HG03135 (cell line): ENCODE results near the gene PIEZO1.

Experiments
- ATAC-seq: cut with Tn5 transposase; IDR thresholded peaks from one replicate; pipeline ENCODE4 v1.9.1; 2021; ENCODE audit warnings: mild to moderate bottlenecking, moderate library complexity; ENCODE audit not compliant: unreplicated experiment

Gene PIEZO1

DNA sequence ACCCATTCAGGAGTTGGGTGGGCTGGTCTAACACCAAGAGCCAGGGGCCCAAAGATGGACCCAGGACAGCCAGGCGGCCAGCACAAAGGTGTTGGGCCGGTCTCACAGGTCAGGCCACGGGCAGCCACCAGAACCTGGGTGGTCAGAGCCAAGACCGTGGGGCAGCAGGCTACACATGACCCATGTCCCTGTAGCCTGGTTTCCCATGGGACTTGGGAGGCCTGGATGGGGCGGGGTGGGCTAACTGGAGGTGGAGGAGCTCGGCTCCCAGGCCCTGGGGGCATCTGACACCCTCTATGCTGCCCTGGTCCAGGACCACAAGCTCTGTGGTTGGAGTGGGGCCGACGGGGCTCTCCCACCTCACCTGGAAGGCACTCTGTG lies 61.5 kb downstream of the PIEZO1 start:
- no peak for ATAC-seq

GRCh38 chr16:88722784-88723506 lies 62.1 kb downstream of the PIEZO1 start:
- ATAC-seq = no peak

GRCh38 chr16:88721815-88722755 lies 62.9 kb downstream of the PIEZO1 start:
- ATAC-seq = no peak

DNA sequence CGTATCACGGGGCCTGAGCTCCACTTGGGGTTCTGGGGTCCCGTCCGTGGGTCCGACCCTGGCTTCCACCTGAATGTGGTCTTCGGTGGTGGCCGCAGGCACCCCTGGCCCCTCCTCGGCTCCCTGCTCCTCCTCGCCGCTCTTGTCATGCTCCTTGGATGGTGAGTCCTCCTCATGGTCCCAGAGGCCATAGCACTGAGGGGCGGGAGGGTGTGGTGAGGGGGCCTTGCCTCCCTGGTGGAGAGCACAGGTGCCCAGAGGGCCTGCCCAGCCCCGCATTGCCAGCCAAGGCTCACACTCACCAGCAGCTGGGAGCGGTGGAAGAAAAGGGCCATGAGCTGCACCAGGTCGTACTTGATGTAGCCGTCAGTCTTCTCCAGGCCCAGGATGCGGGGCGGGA lies 63.8 kb downstream of the PIEZO1 start:
- ATAC-seq = no peak

DNA sequence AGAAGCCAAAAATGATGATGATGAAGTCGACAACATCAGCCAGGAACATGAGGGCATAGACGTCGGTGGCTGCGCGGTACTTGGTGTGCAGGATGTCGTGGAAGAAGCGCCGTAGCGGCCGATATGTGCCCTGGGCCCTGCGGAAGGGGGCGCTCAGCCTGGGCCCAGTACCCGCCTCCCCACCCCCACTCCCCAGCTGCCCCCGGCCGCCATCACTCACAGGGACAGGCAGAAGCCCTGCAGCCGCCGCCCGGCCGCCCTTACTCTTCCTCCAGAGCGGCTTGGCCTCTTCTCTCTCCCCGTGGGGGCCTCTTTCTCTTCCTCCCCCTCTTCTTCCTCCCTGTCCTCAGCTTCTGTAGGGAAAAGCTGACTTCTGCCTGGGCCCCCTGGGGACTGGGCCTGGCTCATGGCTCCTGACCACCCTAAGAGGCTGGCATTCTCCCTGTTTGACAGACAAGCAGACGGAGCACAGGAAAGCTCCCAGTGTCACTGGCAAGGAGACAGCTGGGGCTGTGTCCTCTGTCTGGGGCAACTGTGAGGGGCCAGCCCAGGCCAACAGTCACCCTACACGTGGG lies 64.5 kb downstream of the PIEZO1 start:
- no peak for ATAC-seq

DNA sequence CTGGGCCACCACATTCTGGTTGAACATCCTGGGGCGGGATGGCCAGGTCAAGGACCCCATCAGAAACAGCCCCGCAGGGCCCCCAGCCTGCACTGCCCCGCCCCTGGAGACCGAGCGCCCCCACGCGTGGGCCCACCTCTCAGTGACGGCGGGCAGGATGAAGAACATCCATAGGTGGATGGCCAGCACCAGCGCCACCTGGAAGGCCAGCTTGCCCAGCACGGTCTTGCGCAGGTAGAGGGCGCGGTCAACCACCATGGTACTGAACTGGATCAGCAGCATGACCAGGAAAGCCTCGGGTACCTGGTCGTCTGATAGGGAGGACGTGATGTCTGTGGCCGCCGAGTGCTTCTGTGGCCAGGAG lies 65.1 kb downstream of the PIEZO1 start:
- ATAC-seq = no peak

- no peak for ATAC-seq
Observed at GRCh38 chr16:88719267-88719932, 65.6 kb downstream of the PIEZO1 start.

GRCh38 chr16:88718178-88718577 lies 66.8 kb downstream of the PIEZO1 start:
- ATAC-seq = no peak

DNA sequence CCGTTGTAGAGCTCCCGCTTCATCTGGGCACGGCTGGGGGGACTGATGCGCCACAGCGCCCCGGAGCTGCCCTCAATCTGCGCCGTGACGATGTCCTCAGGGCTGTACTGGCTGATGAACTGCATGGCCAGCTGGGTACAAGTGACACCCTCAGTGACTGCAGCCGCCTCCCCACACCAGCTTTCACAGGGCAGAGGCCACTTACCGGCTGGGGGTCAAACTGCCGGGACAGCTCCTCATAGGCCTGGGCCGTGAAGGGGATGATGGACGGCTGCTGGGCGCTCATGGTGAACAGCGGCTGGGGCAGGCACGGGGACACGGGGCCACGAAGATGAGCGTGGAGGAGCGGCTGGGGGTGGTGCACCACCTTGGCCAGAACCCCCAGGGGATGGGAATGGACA lies 68.4 kb downstream of the PIEZO1 start:
- ATAC-seq = no peak

DNA sequence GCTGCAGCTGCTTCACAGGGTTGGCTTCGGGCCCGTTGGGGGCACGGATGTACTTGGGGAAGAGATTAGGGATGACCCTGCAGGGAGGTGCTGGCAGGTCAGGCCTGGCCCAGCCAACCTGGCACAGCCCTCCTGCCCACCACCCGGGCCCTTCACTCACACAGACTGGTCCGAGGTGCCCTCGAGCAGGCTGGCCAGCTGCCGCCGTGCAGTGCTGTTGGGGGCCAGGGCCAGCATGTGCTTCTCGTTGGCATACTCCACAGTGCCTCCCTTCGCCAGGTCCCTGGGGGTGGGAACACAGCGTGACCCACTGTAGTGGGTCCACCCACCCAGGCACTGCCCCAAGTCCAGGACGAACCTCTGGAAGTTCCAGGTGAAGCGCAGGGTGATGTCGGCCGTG lies 68.8 kb downstream of the PIEZO1 start:
- ATAC-seq = no peak

GRCh38 chr16:88715312-88716190 lies 69.5 kb downstream of the PIEZO1 start:
- ATAC-seq = no peak

DNA sequence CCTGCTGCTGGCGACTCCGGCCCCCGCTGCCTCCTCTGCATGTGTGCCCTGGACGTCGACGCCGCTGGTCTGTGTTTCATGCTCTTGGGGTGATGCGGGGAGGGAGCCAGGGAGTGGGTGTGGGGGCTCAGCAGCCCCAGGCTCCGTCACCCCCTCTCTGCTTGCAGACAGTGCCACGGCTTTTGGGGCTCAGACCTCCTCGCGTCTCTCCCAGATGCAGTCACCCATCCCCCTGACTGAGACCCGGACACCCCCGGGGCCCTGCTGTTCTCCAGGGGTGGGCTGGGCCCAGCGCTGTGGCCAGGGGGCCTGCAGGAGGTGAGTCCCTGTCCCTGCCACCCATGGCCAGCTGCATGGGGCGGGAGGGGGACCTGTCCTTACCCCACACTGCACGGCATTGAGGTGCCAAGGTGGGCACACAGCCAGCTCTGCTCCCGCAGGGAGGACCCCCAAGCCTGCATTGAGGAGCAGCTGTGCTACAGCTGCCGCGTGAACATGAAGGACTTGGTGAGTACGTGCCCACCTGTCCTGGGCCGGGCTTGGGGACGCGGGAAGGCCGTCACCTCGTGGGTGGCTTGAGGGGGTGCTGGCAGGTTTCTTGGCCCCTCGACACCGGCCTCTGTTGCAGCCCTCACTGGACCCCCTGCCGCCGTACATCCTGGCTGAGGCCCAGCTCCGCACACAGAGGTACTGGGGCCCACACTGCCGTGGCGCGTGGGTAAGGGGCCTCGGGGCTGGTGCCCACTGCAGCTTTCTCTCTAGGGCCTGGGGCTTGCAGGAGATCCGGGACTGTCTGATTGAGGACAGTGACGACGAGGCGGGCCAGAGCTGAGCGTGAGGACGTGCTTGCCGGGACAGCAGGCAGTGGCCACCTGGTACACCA lies 70.4 kb downstream of the PIEZO1 start:
- ATAC-seq = no peak

- ATAC-seq = no peak
Observed at GRCh38 chr16:88713568-88714419, 71.2 kb downstream of the PIEZO1 start.

DNA sequence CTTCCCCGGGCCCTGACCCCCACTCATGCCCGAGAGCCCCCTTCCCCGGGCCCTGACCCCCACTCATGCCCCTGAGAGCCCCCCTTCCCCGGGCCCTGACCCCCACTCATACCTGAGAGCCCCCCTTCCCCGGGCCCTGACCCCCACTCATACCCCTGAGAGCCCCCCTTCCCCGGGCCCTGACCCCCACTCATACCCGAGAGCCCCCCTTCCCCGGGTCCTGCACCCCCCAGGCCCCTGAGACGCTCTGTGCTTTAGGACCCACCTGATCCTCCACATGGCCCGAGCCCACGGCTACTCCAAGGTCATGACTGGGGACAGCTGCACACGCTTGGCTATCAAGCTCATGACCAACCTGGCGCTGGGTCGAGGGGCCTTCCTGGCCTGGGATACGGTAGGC lies 72.0 kb downstream of the PIEZO1 start:
- no peak for ATAC-seq

- no peak for ATAC-seq
Observed at GRCh38 chr16:88712362-88712979, 72.5 kb downstream of the PIEZO1 start.

DNA sequence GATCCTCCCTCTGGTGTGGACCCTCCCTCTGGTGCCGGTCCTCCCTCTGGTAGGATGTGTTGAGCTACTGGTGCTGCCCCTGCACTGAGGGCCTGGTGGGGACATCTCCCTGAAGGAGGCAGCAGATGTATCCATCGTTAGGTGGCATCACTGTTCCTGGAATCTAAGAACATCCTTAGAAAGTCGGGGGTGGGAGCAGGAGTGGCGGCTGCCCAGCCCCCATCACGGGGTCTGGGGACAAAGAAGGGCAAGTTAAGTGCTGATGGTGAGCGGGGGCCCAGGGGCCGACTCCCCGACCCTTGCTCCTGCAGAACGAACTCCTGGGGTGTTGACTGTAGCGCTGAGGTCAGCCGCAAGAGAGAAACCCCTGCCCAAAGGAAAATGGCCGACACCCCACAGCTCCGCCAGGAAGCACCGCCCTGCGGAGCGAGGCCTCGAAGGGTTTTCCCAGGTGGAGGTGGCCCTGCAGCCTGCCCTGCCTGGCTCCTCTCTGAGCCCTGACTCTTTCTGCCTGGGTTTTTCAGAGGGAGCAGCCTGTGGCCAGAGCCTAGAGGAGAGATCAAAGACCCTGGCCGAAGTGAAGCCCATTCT lies 73.2 kb downstream of the PIEZO1 start:
- ATAC-seq = no peak

- ATAC-seq = no peak
Observed at GRCh38 chr16:88710556-88710955, 74.5 kb downstream of the PIEZO1 start.
